Gastroesophageal sphincter (tissue), 4 donors: ENCODE data around the gene DEPDC5. TPM values are rescaled to one million over a fixed set of nuclear protein-coding genes. Genes with fewer than 3 reads are reported as not detected.

ENCODE experiments used
- ATAC-seq: fragments of 150-250 bp; one replicate; pipeline ENCODE4 v1.9.1; 2016; ENCODE audit warnings: mild to moderate bottlenecking, moderate library complexity
- H3K27ac ChIP-seq, 4 donors: fragments of 200-600 bp; sonication (generic) in 3 of 4; 1 replicate in 3 of 4; 2 replicates in 1 of 4; pipeline ENCODE4 v1.5.1; 2016 to 2019
- H3K27me3 ChIP-seq: fragments of 200-600 bp; sonication (generic); one replicate; pipeline ENCODE4 v1.5.1; 2019
- H3K36me3 ChIP-seq, 2 donors: fragments of 200-600 bp; sonication (generic); one replicate each; pipeline ENCODE4 v1.5.1; 2019; ENCODE audit warnings: control low read depth in 1 of 2
- H3K4me1 ChIP-seq, 3 donors: fragments of 200-600 bp; sonication (generic); 1 replicate in 2 of 3; 2 replicates in 1 of 3; pipeline ENCODE4 v1.5.1; 2016 to 2019; ENCODE audit warnings: control low read depth in 2 of 3
- H3K4me3 ChIP-seq, 2 donors: fragments of 200-600 bp; sonication (generic); one replicate each; pipeline ENCODE4 v1.5.1; 2019; ENCODE audit warnings: mild to moderate bottlenecking in 1 of 2, moderate library complexity in 1 of 2
- H3K9me3 ChIP-seq, 3 donors: fragments of 200-600 bp; sonication (generic); one replicate each; pipeline ENCODE4 v1.5.1; 2017 to 2019; ENCODE audit warnings: control low read depth in 2 of 3
- EP300 ChIP-seq: sonication (generic); formaldehyde crosslinking; IDR thresholded peaks from one replicate; pipeline ENCODE4 v1.6.1; 2017; ENCODE audit warnings: antibody characterized with exemption, mild to moderate bottlenecking
- POLR2A ChIP-seq, 2 donors: fragments of 450-650 bp; IDR thresholded peaks; one replicate each; pipeline ENCODE4 v1.6.1; 2017; ENCODE audit warnings: antibody characterized with exemption in 2 of 2, mild to moderate bottlenecking in 2 of 2, moderate library complexity in 1 of 2
- POLR2AphosphoS5 ChIP-seq: sonication (generic); formaldehyde crosslinking; IDR thresholded peaks from one replicate; pipeline ENCODE4 v1.6.1; 2017; ENCODE audit warnings: antibody characterized with exemption
- WGBS, 2 donors: methylation state at CpG; one replicate each; pipeline ENCODE4 v1.1.5; 2018; ENCODE audit warnings: low coverage in 1 of 2; 5-methylcytosine and 5-hydroxymethylcytosine counted together
- total RNA-seq, 4 donors: library from RNA; depleted of rRNA; stranded (reverse); fragments of >200 nt; gene quantifications; one replicate each; pipeline ENCODE4 v1.1.0, GENCODE V29; 2016
- TF ChIP-seq, protein P1 (sequence below), 4 experiments: fragments of 200-600 bp in 2 of 4; fragments of 450-650 bp in 2 of 4; sonication (generic) in 1 of 4; IDR thresholded peaks; one replicate each; pipeline ENCODE4 v1.5.1; 2017 to 2019; ENCODE audit warnings: antibody characterized with exemption in 4 of 4, mild to moderate bottlenecking in 2 of 4, moderate library complexity in 2 of 4

The DEPDC5 gene
- total RNA-seq, 4 donors from 2014 or later = 10.5 to 27.9 (median 16.0) TPM

DNA sequence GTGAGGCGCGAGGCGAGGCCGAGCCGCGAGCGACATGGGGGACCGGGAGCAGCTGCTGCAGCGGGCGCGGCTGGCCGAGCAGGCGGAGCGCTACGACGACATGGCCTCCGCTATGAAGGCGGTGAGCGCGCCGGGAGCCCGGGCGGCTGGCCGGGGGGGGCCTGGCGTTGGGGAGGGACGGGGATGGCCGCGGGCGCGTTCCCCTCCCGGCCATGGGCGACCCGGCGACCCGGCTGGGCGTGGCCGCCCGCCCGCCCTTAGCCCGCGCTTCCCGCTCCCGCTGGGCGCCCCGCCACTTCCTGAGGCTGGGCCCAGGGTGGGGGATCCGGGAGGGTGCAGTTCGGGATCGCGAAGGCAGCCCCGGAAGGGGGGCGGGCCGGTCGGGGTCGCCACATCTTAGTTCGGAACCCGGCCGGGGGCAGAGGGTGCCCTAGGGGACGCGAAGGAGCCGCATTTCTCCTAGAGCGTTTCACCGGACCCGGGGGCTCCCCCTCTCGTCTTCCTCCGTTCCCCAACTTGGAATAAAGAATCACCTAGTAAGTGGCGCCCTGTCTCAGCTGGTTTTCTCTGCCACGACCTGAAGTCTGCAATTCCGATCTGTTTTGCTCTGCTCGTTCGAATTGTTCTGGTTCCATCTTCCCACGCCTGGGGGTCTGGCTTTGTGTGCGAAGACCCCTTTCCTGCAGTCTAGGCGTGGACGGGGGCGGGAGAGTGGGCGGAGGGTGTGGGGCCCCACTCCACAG lies 191.1 kb downstream of the DEPDC5 start:
- Histone ChIP-seq H3K4me1 (peaks cover 0 to 47% (median 21%) of the 10 kb centered on the region in 3 donors), H3K27ac (peak overlapping the region; percentile 82 to 100 (median 100)), H3K4me3 (peak overlapping the region; percentile 85 to 99), H3K36me3 (peaks cover 0 to 17% of the 10 kb centered on the region in 2 donors), H3K9me3 (no peaks in the 10 kb centered on the region), H3K27me3 (no peaks in the 10 kb centered on the region)
- peak; percentile 40 for ATAC-seq
- TF ChIP-seq POLR2AphosphoS5 (peak; percentile 51), POLR2A (IDR thresholded peaks at IDR 0.05) (peak in 1 of 2 donors; percentile 58), EP300 (no peak)
- TF ChIP-seq, protein P1, sequence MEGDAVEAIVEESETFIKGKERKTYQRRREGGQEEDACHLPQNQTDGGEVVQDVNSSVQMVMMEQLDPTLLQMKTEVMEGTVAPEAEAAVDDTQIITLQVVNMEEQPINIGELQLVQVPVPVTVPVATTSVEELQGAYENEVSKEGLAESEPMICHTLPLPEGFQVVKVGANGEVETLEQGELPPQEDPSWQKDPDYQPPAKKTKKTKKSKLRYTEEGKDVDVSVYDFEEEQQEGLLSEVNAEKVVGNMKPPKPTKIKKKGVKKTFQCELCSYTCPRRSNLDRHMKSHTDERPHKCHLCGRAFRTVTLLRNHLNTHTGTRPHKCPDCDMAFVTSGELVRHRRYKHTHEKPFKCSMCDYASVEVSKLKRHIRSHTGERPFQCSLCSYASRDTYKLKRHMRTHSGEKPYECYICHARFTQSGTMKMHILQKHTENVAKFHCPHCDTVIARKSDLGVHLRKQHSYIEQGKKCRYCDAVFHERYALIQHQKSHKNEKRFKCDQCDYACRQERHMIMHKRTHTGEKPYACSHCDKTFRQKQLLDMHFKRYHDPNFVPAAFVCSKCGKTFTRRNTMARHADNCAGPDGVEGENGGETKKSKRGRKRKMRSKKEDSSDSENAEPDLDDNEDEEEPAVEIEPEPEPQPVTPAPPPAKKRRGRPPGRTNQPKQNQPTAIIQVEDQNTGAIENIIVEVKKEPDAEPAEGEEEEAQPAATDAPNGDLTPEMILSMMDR (IDR thresholded peaks at IDR 0.05) = no peak
- 0% methylated on average over 3 of the region's 76 CpGs for WGBS, 2 donors

DNA sequence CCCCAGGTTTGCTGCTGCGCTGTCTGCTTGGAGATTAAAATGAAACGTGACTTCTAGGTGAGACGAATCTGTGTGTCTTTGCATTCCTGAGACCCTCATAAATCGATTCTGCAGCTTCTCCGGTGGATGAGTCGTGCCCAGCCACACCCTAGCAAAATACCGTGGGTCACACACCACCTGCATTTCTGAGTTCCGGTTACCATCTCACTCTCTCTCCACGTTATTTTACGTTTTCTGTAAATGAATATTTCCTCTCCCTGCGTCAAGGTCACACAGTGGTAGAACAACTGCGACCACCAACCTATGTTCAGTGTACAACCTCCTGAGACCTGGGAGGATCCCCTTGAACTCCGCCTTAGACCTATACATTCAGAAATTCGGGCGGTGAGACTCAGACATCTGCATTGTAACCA lies 191.6 kb downstream of the DEPDC5 start:
- Histone ChIP-seq H3K36me3 (peaks cover 0 to 21% of the 10 kb centered on the region in 2 donors), H3K27me3 (no peaks in the 10 kb centered on the region), H3K9me3 (no peaks in the 10 kb centered on the region), H3K27ac (peak overlapping the region; percentile 82 to 100 (median 100)), H3K4me1 (peaks cover 0 to 53% (median 24%) of the 10 kb centered on the region in 3 donors), H3K4me3 (peak overlapping the region; percentile 85 to 99)
- TF ChIP-seq POLR2AphosphoS5 = no peak
- no peak for TF ChIP-seq EP300
- TF ChIP-seq POLR2A (IDR thresholded peaks at IDR 0.05) = no peak
- TF ChIP-seq, protein P1 (IDR thresholded peaks at IDR 0.05) = no peak
- ATAC-seq = no peak
- 0% methylated on average over 6 to 8 of the region's 15 CpGs for WGBS, 2 donors

DNA sequence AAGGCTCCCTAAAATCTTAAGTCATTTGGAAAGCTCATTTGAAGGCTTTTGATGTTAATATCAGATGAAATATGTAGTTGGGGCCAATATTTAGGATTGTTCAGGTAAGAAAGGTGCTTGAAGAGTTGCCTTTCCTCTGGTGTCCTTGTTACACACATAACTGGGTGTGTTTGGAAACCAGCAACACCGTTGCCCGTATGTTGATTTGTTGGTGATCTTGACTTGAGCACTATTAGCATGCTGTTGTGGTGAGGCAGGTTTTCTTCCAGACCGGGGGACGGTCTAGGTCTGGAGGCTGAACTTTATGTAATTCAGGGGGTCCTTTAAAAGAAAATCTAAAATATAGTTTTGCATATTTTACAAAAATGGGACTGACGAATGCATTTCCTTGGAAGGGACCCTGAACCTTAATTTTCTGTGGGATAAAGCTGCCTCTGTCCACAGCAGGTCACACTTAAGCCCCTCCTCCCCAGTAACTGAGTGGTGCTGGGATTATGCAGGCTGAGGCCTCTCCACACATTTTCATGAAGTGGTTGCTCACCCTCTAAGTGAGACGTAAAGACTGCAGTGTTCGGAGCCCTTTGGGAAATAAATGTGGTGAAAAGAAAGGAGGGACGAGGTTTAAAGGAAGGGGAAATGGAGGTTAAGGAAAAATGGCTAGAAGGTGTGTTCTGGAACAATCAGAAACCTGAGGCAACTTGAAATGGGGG lies 192.3 kb downstream of the DEPDC5 start:
- 11 to 13% methylated on average over 8 of the region's 8 CpGs for WGBS, 2 donors
- Histone ChIP-seq H3K27ac (peak overlapping the region; percentile 82 to 100 (median 100)), H3K4me1 (peaks cover 0 to 59% (median 31%) of the 10 kb centered on the region in 3 donors)

DNA sequence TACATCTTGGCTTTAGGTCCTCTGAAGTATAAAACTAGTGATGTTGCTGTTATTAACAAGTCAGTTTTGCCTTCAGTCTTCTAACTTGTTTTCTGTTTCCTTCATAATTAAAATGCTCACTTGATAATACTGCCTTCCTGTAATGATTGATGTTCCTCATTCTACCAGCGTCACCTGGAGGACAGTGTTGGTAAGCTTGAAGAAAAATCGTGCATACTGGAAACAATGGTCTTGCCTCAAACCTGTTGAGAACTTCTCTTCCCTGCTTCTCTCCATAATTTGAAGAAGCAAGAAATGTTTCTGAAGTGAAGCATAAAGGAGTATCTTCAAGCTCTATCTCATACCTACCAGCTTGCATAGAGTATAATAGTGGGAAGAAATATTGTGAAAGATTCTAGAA lies 193.5 kb downstream of the DEPDC5 start:
- no peak overlapping the region for H3K4me3 ChIP-seq
- no peak for ATAC-seq
- H3K4me1 ChIP-seq = peaks cover 4 to 71% (median 41%) of the 10 kb centered on the region in 3 donors
- no peaks in the 10 kb centered on the region for H3K27me3 ChIP-seq
- peak overlapping the region in 3 of 4 donors; percentile 99 to 100 (median 100) for H3K27ac ChIP-seq
- WGBS, 2 donors = 16 to 24% methylated on average over 2 of the region's 2 CpGs
- no peaks in the 10 kb centered on the region for H3K9me3 ChIP-seq
- peaks cover 0 to 28% of the 10 kb centered on the region in 2 donors for H3K36me3 ChIP-seq
- no peak for TF ChIP-seq EP300
- TF ChIP-seq POLR2AphosphoS5 = no peak
- TF ChIP-seq, protein P1 (IDR thresholded peaks at IDR 0.05) = peak in 3 of 4 experiments; percentile 30 to 51 (median 42)
- no peak for TF ChIP-seq POLR2A (IDR thresholded peaks at IDR 0.05)

More for the DNA sequence above, 192.3 kb downstream of the DEPDC5 start:
- peak overlapping the region; percentile 85 to 99 for H3K4me3 ChIP-seq
- no peak for TF ChIP-seq POLR2AphosphoS5
- TF ChIP-seq, protein P1 (IDR thresholded peaks at IDR 0.05) = no peak
- TF ChIP-seq EP300 = no peak
- TF ChIP-seq POLR2A (IDR thresholded peaks at IDR 0.05) = no peak
- H3K36me3 ChIP-seq = peaks cover 0 to 27% of the 10 kb centered on the region in 2 donors
- no peaks in the 10 kb centered on the region for H3K27me3 ChIP-seq
- ATAC-seq = no peak
- H3K9me3 ChIP-seq = no peaks in the 10 kb centered on the region
